Cortex of kidney (tissue), 1 donor: ENCODE data around the gene INPP5D.
"Not testable (repeated sequence)": the region's sequence is repeated elsewhere in the genome, so short reads cannot be mapped to it uniquely, and the experiment has no call there.

Experiments used
- DNase-seq: peaks from one replicate; lab custom pipeline; 2025; lab: John Stamatoyannopoulos, UW

Gene INPP5D

GRCh38 chr2:233053928-233054784 lies 6.0 kb upstream of the INPP5D start:
- DNase-seq, result no peak

- DNase-seq, result no peak
Observed at GRCh38 chr2:233055362-233055761, 4.8 kb upstream of the INPP5D start.

- no peak for DNase-seq
Observed at GRCh38 chr2:233056961-233057605, 3.1 kb upstream of the INPP5D start.

- DNase-seq, result no peak
Observed at GRCh38 chr2:233058717-233059546, 1.2 kb upstream of the INPP5D start.

- no peak for DNase-seq
Observed at GRCh38 chr2:233059547-233059796, 670 bp upstream of the INPP5D start.

GRCh38 chr2:233060501-233060979 lies 398 bp downstream of the INPP5D start:
- no peak for DNase-seq

- DNase-seq, result no peak
Observed at GRCh38 chr2:233060980-233061590, 943 bp downstream of the INPP5D start.

GRCh38 chr2:233061591-233062450 lies 1.7 kb downstream of the INPP5D start:
- DNase-seq, result no peak

GRCh38 chr2:233062451-233062850 lies 2.3 kb downstream of the INPP5D start:
- no peak for DNase-seq

- DNase-seq, result no peak
Observed at GRCh38 chr2:233062946-233063268, 2.8 kb downstream of the INPP5D start.

GRCh38 chr2:233063269-233063975 lies 3.3 kb downstream of the INPP5D start:
- no peak for DNase-seq

- no peak for DNase-seq
Observed at GRCh38 chr2:233063976-233064411, 3.9 kb downstream of the INPP5D start.

GRCh38 chr2:233064530-233065199 lies 4.5 kb downstream of the INPP5D start:
- DNase-seq, result no peak

GRCh38 chr2:233065200-233065589 lies 5.1 kb downstream of the INPP5D start:
- DNase-seq, result not testable (repeated sequence)

GRCh38 chr2:233065954-233066470 lies 5.9 kb downstream of the INPP5D start:
- DNase-seq, result no peak

- no peak for DNase-seq
Observed at GRCh38 chr2:233068762-233069418, 8.7 kb downstream of the INPP5D start.

- no peak for DNase-seq
Observed at GRCh38 chr2:233072838-233073237, 12.7 kb downstream of the INPP5D start.

- DNase-seq, result no peak
Observed at GRCh38 chr2:233074106-233074505, 14.0 kb downstream of the INPP5D start.
